GM19043 (cell line): ENCODE results near the gene UGT1A3.
"Not testable (repeated sequence)": the region's sequence is repeated elsewhere in the genome, so short reads cannot be mapped to it uniquely, and the experiment has no call there.

Source experiments
- ATAC-seq: cut with Tn5 transposase; IDR thresholded peaks from one replicate; pipeline ENCODE4 v1.9.1; 2021; ENCODE audit warnings: low read depth; ENCODE audit not compliant: unreplicated experiment

UGT1A3 gene

GRCh38 chr2:233728723-233729301 is at the start of gene UGT1A3:
Gene UGT1A3, plus strand, starts transcription at chr2:233729042. Its CDS starts 85 bp downstream, at chr2:233729127.
- ATAC-seq: no peak

- ATAC-seq: no peak
Measured at GRCh38 chr2:233679196-233679595, 49.6 kb upstream of the UGT1A3 start.

GRCh38 chr2:233680361-233681045 is 48.3 kb upstream of the UGT1A3 start:
- ATAC-seq: no peak

GRCh38 chr2:233681521-233682099 is 47.2 kb upstream of the UGT1A3 start, which contains the start of gene UGT1A7:
Gene UGT1A7, plus strand, starts transcription at chr2:233681901. Its CDS starts 37 bp downstream, at chr2:233681938.
- ATAC-seq: no peak

- ATAC-seq: no peak
Measured at GRCh38 chr2:233684640-233685039, 44.2 kb upstream of the UGT1A3 start.

GRCh38 chr2:233686928-233687327 is 41.9 kb upstream of the UGT1A3 start:
- ATAC-seq: no peak

- ATAC-seq: no peak
Measured at GRCh38 chr2:233688341-233688740, 40.5 kb upstream of the UGT1A3 start.

- no peak for ATAC-seq
Measured at GRCh38 chr2:233689031-233689430, 39.8 kb upstream of the UGT1A3 start.

- ATAC-seq: no peak
Measured at GRCh38 chr2:233689501-233689900, 39.3 kb upstream of the UGT1A3 start.

- no peak for ATAC-seq
Measured at GRCh38 chr2:233690444-233690843, 38.4 kb upstream of the UGT1A3 start.

- ATAC-seq: no peak
Measured at GRCh38 chr2:233691443-233692433, 37.1 kb upstream of the UGT1A3 start.

GRCh38 chr2:233692648-233693047 is 36.2 kb upstream of the UGT1A3 start, which contains the start of gene UGT1A6:
Gene UGT1A6, plus strand, starts transcription at chr2:233692890. Its CDS starts 115 bp downstream, at chr2:233693005.
- ATAC-seq: no peak

GRCh38 chr2:233693963-233694362 is 34.9 kb upstream of the UGT1A3 start:
- no peak for ATAC-seq

- ATAC-seq: no peak
Measured at GRCh38 chr2:233698740-233699139, 30.1 kb upstream of the UGT1A3 start.

GRCh38 chr2:233699424-233700027 is 29.3 kb upstream of the UGT1A3 start:
- no peak for ATAC-seq

- no peak for ATAC-seq
Measured at GRCh38 chr2:233700028-233700635, 28.7 kb upstream of the UGT1A3 start.

- ATAC-seq: not testable (repeated sequence)
Measured at GRCh38 chr2:233700842-233701241, 28.0 kb upstream of the UGT1A3 start.

- no peak for ATAC-seq
Measured at GRCh38 chr2:233702238-233702637, 26.6 kb upstream of the UGT1A3 start.

GRCh38 chr2:233705911-233706506 is 22.8 kb upstream of the UGT1A3 start:
- ATAC-seq: no peak
